Ishikawa (cell line): Measurements from ENCODE around the gene RIMKLB.

Experiments
- CEBPB ChIP-seq: IDR thresholded peaks from 2 replicates; pipeline ENCODE4 v1.6.1; 2012
- CREB1 ChIP-seq: IDR thresholded peaks from 2 replicates; pipeline ENCODE4 v1.6.1; 2012; ENCODE audit warnings: low read depth
- EGR1 ChIP-seq: IDR thresholded peaks from 2 replicates; pipeline ENCODE4 v1.6.1; 2012
- EP300 ChIP-seq: IDR thresholded peaks from 2 replicates; pipeline ENCODE4 v1.6.1; 2012; ENCODE audit warnings: borderline replicate concordance
- FOXM1 ChIP-seq: IDR thresholded peaks from 2 replicates; pipeline ENCODE4 v1.6.1; 2012; ENCODE audit warnings: low read depth, borderline replicate concordance
- NFIC ChIP-seq: IDR thresholded peaks from 2 replicates; pipeline ENCODE4 v1.6.1; 2012
- RAD21 ChIP-seq: IDR thresholded peaks from 2 replicates; pipeline ENCODE4 v1.6.1; 2012; ENCODE audit warnings: low read depth
- TAF1 ChIP-seq: IDR thresholded peaks from 2 replicates; pipeline ENCODE4 v1.6.1; 2012; ENCODE audit warnings: low read depth, mild to moderate bottlenecking
- TCF12 ChIP-seq: IDR thresholded peaks from 2 replicates; pipeline ENCODE4 v1.6.1; 2012; ENCODE audit warnings: low read depth
- TEAD4 ChIP-seq: IDR thresholded peaks from 2 replicates; pipeline ENCODE4 v1.6.1; 2012
- ZBTB7A ChIP-seq: IDR thresholded peaks from 2 replicates; pipeline ENCODE4 v1.6.1; 2012; ENCODE audit warnings: low read depth
- TF ChIP-seq, protein P1 (sequence below): IDR thresholded peaks from 2 replicates; pipeline ENCODE4 v1.6.1; 2012
- TF ChIP-seq, protein P2 (sequence below): IDR thresholded peaks from 2 replicates; pipeline ENCODE4 v1.6.1; 2012; ENCODE audit warnings: low read depth, mild to moderate bottlenecking
- TF ChIP-seq, protein P3 (sequence below): IDR thresholded peaks from 2 replicates; pipeline ENCODE4 v1.6.1; 2012

Gene RIMKLB

DNA sequence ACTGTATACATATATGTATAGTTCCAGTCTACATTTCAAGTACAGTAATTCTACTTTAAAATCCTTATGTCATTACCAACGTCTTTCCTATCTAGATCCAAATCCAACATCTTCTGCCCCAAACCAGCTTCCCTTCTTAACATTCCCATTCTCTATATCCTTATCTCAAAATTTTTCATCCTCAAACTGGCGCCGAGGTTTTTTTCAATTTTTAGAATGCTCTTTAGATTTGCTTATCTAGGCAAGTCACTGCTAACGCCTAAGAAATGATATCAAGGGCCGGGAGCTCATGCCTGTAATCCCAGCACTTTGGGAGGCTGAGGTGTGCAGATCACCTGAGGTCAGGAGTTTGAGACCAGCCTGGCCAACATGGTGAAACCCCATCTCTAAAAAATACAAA lies 48.3 kb downstream of the RIMKLB start:
- TF ChIP-seq TEAD4, result no peak
- TF ChIP-seq FOXM1, result no peak

DNA sequence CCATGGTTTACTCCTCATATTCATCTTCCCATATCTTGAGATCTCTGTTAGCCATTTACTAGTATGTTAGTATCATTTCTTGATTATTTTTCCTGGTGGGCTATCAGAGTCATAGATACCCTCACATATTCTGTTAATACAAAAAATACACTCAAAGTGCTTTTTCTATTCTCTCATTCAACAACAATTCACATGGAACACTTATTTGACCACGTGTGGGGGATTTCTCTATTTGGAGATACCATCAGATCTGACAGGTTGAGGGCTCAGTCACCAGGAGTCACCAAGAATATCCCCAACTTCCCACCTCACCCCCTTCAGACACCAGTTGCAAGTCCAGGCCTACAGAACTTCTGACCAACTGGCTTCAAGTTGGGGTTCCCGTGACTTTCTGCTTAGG lies 72.7 kb downstream of the RIMKLB start:
- TF ChIP-seq CEBPB (no peak), CREB1 (no peak), EGR1 (no peak), TEAD4 (no peak), TAF1 (no peak), TCF12 (no peak), EP300 (no peak)
- TF ChIP-seq, protein P1, sequence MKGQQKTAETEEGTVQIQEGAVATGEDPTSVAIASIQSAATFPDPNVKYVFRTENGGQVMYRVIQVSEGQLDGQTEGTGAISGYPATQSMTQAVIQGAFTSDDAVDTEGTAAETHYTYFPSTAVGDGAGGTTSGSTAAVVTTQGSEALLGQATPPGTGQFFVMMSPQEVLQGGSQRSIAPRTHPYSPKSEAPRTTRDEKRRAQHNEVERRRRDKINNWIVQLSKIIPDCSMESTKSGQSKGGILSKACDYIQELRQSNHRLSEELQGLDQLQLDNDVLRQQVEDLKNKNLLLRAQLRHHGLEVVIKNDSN, result no peak

DNA sequence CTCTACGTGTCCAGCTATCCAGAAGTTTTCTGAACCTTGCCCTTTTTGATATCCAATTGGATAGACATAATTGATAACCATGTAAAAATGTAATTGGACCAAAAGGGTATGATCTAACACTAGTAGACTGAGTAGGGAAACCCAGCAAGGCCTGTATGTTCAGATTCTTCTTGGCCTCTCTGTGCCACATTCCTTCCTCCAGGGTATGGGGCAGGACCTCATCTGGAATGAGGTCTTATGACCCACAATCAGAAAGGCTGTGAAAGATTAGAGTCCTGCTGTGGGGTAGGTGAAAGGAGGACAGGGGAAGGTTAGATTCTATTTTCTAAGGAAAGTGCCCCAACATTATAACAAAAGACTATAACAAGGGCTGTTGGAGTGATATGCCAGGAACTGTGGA lies 73.3 kb downstream of the RIMKLB start:
- TF ChIP-seq, protein P2, sequence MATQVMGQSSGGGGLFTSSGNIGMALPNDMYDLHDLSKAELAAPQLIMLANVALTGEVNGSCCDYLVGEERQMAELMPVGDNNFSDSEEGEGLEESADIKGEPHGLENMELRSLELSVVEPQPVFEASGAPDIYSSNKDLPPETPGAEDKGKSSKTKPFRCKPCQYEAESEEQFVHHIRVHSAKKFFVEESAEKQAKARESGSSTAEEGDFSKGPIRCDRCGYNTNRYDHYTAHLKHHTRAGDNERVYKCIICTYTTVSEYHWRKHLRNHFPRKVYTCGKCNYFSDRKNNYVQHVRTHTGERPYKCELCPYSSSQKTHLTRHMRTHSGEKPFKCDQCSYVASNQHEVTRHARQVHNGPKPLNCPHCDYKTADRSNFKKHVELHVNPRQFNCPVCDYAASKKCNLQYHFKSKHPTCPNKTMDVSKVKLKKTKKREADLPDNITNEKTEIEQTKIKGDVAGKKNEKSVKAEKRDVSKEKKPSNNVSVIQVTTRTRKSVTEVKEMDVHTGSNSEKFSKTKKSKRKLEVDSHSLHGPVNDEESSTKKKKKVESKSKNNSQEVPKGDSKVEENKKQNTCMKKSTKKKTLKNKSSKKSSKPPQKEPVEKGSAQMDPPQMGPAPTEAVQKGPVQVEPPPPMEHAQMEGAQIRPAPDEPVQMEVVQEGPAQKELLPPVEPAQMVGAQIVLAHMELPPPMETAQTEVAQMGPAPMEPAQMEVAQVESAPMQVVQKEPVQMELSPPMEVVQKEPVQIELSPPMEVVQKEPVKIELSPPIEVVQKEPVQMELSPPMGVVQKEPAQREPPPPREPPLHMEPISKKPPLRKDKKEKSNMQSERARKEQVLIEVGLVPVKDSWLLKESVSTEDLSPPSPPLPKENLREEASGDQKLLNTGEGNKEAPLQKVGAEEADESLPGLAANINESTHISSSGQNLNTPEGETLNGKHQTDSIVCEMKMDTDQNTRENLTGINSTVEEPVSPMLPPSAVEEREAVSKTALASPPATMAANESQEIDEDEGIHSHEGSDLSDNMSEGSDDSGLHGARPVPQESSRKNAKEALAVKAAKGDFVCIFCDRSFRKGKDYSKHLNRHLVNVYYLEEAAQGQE, result no peak
- TF ChIP-seq TEAD4, result peak; percentile 38; the same call in 1 of the 2 replicates

DNA sequence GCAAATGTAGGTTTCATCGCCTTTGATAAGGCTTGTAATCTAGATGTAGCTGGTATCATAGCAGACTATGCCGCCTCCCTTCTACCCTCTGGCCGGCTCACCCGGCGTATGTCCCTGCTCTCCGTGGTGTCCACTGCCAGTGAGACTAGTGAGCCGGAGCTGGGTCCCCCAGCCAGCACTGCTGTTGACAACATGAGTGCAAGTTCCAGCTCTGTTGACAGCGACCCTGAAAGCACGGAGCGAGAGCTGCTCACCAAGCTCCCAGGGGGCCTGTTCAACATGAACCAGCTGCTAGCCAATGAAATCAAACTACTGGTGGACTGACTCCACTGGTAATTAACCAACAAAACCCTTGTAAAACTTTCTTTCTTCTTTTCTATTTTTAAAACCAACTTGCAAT lies 75.7 kb downstream of the RIMKLB start:
- TF ChIP-seq NFIC, result no peak

DNA sequence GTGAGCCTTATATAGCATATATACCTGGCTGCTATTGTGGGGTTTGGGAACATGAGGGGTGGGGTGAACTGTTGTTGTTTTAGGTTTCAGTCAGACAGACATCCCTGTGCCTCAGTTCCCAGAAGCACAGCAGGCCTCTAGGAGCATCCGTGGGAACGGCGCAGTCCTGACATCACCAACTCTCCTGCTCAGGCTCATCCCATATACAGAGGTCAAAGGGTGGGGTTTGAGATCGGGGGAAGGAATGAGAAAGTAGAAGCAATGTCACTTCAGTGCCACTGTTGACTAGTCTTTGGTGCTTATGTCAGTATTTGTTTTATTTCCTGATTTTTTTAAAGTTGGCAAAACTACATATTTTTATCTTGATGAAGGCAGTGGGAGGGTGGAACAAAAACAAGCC lies 81.5 kb downstream of the RIMKLB start:
- TF ChIP-seq FOXM1 (no peak), ZBTB7A (no peak)
- TF ChIP-seq, protein P1, result no peak
- TF ChIP-seq, protein P2, result no peak

DNA sequence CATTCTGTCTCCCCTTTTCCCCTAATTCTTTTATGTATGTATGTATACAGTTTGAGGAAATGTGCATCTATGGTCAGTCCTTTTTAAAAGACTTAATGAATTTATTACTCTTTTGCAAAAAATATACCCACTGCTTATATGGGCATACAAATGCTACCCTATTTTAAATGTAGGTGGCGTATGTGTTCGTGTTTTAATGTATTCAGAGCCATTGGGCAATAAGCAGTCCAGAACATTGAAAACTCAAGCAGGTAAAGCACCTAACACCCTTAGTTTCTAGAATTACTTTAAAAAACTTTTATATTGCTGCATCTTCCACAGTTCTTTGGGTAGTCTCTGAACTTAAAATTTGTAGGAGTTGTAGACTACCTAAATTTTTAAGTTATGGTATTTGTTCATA lies 82.1 kb downstream of the RIMKLB start:
- TF ChIP-seq EP300 (no peak), CEBPB (no peak), FOXM1 (no peak), EGR1 (no peak), NFIC (no peak), RAD21 (no peak), TAF1 (no peak)
- TF ChIP-seq, protein P3, sequence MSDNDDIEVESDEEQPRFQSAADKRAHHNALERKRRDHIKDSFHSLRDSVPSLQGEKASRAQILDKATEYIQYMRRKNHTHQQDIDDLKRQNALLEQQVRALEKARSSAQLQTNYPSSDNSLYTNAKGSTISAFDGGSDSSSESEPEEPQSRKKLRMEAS, result no peak
- TF ChIP-seq, protein P2, result no peak
- TF ChIP-seq, protein P1, result no peak
